HepG2 (cell line): Measurements from ENCODE around the gene MRNIP. TPM values are rescaled to one million over a fixed set of nuclear protein-coding genes. Genes with fewer than 3 reads are reported as not detected.
A peak's percentile ranks its signal among the peaks of the same experiment; 100 is the strongest.

Experiments
- ARID2 ChIP-seq: sonication (generic); formaldehyde crosslinking; IDR thresholded peaks from 2 replicates; pipeline ENCODE4 v1.8.1; 2022; ENCODE audit warnings: mild to moderate bottlenecking, missing genetic modification reagents, borderline replicate concordance
- BHLHE40 ChIP-seq: IDR thresholded peaks from 2 replicates; pipeline ENCODE4 v1.6.1; 2011; ENCODE audit warnings: low read length, improper control_type of control experiment
- CREM ChIP-seq, 2 experiments: sonication (generic) in 1 of 2; formaldehyde crosslinking in 1 of 2; IDR thresholded peaks; 2 replicates each; pipeline versions ENCODE4 v1.4.0 to v1.6.1; 2016 to 2020; ENCODE audit warnings: antibody characterized with exemption in 1 of 2, mild to moderate bottlenecking in 1 of 2, missing genetic modification reagents in 1 of 2
- NONO ChIP-seq, 2 experiments: fragments of 450-650 bp in 1 of 2; sonication (generic) in 1 of 2; formaldehyde crosslinking in 1 of 2; IDR thresholded peaks in 1 of 2; conservative IDR thresholded peaks in 1 of 2; 2 replicates each; pipeline versions ENCODE4 v1.6.1 to v1.8.0; 2017 to 2022; ENCODE audit warnings: mild to moderate bottlenecking in 1 of 2, missing genetic modification reagents in 1 of 2, moderate library complexity in 1 of 2
- SRSF4 ChIP-seq: fragments of 200-400 bp; formaldehyde crosslinking; IDR thresholded peaks from one replicate; pipeline ENCODE4 v1.6.1; 2018; ENCODE audit warnings: mild to moderate bottlenecking, low read depth, low read length, moderate library complexity; ENCODE audit not compliant: poor library complexity, severe bottlenecking
- ZC3H4 ChIP-seq: sonication (generic); formaldehyde crosslinking; IDR thresholded peaks from 2 replicates; pipeline ENCODE4 v1.4.0; 2020; ENCODE audit warnings: missing genetic modification reagents, borderline replicate concordance
- ZNF3 ChIP-seq: IDR thresholded peaks from 2 replicates; pipeline ENCODE4 v1.7.0; 2017; ENCODE audit warnings: inconsistent platforms
- ZNF451 ChIP-seq: sonication (generic); formaldehyde crosslinking; IDR thresholded peaks from 2 replicates; pipeline ENCODE4 v1.5.0; 2020; ENCODE audit warnings: mild to moderate bottlenecking, missing genetic modification reagents
- polyA plus RNA-seq, 8 experiments: library from polyadenylated mRNA; depleted of rRNA in 3 of 8; stranded (reverse) in 7 of 8; unstranded in 1 of 8; fragments of >200 nt; fragmentation: Illumina TruSeq in 4 of 8; extraction: Trizol in 4 of 8; gene quantifications; 2 replicates each; pipeline versions ENCODE4 v1.2.1 to v1.2.3, GENCODE V29; 2011 to 2016; ENCODE audit warnings: low read depth in 4 of 8, missing spikeins in 1 of 8, mixed read lengths in 1 of 8; ENCODE audit not compliant: insufficient read depth in 1 of 8
- total RNA-seq, 5 experiments: library from RNA; depleted of rRNA; stranded (reverse); fragments of >200 nt; fragmentation: Illumina TruSeq; extraction: Trizol; gene quantifications; 2 replicates each; pipeline ENCODE4 v1.2.3, GENCODE V29; 2016; ENCODE audit warnings: low read depth in 1 of 5
- TF ChIP-seq, protein P1 (sequence below): sonication (generic); formaldehyde crosslinking; conservative IDR thresholded peaks from 2 replicates; pipeline ENCODE4 v1.4.0; 2020; ENCODE audit warnings: missing genetic modification reagents
- TF ChIP-seq, protein P2 (sequence below): IDR thresholded peaks from 2 replicates; pipeline ENCODE4 v1.6.1; 2016; ENCODE audit warnings: missing biosample characterization, missing genetic modification reagents, low read depth
- TF ChIP-seq, protein P3 (sequence below): sonication (generic); formaldehyde crosslinking; IDR thresholded peaks from 2 replicates; pipeline ENCODE4 v1.5.0; 2020; ENCODE audit warnings: missing genetic modification reagents, mild to moderate bottlenecking, borderline replicate concordance
- TF ChIP-seq, protein P4 (sequence below): sonication (generic); formaldehyde crosslinking; conservative IDR thresholded peaks from 2 replicates; pipeline ENCODE4 v1.4.0; 2020; ENCODE audit warnings: missing genetic modification reagents
- TF ChIP-seq, protein P5 (sequence below): sonication (generic); formaldehyde crosslinking; IDR thresholded peaks from 2 replicates; pipeline ENCODE4 v1.9.0; 2021; ENCODE audit warnings: missing genetic modification reagents, borderline replicate concordance
- TF ChIP-seq, protein P6 (sequence below), 2 experiments: sonication (generic) in 1 of 2; formaldehyde crosslinking in 1 of 2; IDR thresholded peaks; 2 replicates each; pipeline versions ENCODE4 v1.4.0 to v1.6.1; 2018 to 2020; ENCODE audit warnings: missing genetic modification reagents in 2 of 2, borderline replicate concordance in 1 of 2, low read depth in 1 of 2, mild to moderate bottlenecking in 1 of 2, missing biosample characterization in 1 of 2

MRNIP gene
- total and polyA plus RNA-seq, 2 of the 13 experiments (the other 11 are each of a cell fraction or from before 2014, with no cell fraction given), result 15.5 to 34.1 TPM

DNA sequence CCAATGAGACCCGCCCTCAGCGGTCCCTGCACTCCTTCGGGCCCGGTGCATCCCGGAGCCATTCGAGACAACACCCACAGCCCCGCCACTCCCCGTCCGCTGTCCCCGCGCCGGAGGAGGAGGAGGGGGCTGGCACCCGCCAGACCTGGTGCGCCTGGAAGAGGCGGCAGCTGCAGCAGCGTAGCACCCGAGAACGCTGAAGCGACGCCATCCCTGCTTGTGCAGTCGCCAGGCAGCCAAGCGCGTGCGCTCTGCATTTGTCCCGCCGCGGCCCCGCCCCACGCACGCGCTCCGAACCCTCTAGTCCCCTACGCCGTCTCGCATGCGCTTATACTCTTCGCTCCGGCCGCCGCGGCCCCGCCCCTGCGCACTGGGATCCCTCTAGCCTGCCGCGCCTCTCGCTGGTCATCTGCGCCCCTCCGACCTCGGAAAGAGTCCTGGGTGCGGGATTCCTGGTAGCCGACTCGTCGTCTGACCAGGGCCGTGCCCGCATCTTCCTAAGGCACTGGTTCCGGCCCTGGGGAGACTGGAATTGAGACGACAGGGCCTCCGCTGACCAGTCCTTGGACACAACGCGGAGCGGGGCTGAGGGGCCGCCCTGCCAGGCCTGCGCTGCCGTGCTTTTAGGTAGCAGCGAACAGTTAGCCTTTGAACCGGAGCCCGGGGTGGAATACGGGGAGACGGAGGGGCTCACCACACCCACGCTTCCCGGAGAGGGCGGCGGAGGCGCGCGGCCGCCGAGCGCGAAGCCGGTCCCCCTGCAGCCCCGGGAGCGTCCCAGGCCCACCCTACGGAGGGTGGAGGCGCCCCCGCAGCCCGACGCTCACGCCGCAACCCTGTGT is at the start of gene MRNIP (continued):
- TF ChIP-seq, protein P1, sequence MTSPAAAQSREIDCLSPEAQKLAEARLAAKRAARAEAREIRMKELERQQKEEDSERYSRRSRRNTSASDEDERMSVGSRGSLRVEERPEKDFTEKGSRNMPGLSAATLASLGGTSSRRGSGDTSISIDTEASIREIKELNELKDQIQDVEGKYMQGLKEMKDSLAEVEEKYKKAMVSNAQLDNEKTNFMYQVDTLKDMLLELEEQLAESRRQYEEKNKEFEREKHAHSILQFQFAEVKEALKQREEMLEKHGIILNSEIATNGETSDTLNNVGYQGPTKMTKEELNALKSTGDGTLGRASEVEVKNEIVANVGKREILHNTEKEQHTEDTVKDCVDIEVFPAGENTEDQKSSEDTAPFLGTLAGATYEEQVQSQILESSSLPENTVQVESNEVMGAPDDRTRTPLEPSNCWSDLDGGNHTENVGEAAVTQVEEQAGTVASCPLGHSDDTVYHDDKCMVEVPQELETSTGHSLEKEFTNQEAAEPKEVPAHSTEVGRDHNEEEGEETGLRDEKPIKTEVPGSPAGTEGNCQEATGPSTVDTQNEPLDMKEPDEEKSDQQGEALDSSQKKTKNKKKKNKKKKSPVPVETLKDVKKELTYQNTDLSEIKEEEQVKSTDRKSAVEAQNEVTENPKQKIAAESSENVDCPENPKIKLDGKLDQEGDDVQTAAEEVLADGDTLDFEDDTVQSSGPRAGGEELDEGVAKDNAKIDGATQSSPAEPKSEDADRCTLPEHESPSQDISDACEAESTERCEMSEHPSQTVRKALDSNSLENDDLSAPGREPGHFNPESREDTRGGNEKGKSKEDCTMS (CRISPR knock-in tag), result no peak
- no peak for TF ChIP-seq ZNF3 (CRISPR knock-in tag)
- TF ChIP-seq ZC3H4, result no peak
- TF ChIP-seq CREM (IDR thresholded peaks at IDR 0.05), result no peak; the same call in none of the 2 replicates
- no peak for TF ChIP-seq CREM (CRISPR knock-in tag; IDR thresholded peaks at IDR 0.05)
- peak; percentile 65; the same call in 1 of the 2 replicates for TF ChIP-seq ZNF451 (CRISPR knock-in tag)
- no peak for TF ChIP-seq SRSF4
- TF ChIP-seq, protein P2, sequence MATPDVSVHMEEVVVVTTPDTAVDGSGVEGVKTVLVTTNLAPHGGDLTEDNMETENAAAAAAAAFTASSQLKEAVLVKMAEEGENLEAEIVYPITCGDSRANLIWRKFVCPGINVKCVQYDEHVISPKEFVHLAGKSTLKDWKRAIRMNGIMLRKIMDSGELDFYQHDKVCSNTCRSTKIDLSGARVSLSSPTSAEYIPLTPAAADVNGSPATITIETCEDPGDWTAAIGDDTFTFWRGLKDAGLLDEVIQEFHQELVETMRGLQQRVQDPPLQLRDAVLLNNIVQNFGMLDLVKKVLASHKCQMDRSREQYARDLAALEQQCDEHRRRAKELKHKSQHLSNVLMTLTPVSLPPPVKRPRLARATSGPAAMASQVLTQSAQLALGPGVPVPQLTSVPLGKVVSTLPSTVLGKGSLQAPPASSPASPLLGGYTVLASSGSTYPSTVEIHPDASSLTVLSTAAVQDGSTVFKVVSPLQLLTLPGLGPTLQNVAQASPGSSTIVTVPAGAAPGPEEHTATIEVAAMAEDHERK, result peak; percentile 85
- TF ChIP-seq, protein P3, sequence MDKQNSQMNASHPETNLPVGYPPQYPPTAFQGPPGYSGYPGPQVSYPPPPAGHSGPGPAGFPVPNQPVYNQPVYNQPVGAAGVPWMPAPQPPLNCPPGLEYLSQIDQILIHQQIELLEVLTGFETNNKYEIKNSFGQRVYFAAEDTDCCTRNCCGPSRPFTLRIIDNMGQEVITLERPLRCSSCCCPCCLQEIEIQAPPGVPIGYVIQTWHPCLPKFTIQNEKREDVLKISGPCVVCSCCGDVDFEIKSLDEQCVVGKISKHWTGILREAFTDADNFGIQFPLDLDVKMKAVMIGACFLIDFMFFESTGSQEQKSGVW (CRISPR knock-in tag), result no peak; the same call in 1 of the 2 replicates
- TF ChIP-seq, protein P4, sequence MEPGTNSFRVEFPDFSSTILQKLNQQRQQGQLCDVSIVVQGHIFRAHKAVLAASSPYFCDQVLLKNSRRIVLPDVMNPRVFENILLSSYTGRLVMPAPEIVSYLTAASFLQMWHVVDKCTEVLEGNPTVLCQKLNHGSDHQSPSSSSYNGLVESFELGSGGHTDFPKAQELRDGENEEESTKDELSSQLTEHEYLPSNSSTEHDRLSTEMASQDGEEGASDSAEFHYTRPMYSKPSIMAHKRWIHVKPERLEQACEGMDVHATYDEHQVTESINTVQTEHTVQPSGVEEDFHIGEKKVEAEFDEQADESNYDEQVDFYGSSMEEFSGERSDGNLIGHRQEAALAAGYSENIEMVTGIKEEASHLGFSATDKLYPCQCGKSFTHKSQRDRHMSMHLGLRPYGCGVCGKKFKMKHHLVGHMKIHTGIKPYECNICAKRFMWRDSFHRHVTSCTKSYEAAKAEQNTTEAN, result peak; percentile 57; the same call in 1 of the 2 replicates
- TF ChIP-seq BHLHE40, result peak; percentile 75
- TF ChIP-seq, protein P5, sequence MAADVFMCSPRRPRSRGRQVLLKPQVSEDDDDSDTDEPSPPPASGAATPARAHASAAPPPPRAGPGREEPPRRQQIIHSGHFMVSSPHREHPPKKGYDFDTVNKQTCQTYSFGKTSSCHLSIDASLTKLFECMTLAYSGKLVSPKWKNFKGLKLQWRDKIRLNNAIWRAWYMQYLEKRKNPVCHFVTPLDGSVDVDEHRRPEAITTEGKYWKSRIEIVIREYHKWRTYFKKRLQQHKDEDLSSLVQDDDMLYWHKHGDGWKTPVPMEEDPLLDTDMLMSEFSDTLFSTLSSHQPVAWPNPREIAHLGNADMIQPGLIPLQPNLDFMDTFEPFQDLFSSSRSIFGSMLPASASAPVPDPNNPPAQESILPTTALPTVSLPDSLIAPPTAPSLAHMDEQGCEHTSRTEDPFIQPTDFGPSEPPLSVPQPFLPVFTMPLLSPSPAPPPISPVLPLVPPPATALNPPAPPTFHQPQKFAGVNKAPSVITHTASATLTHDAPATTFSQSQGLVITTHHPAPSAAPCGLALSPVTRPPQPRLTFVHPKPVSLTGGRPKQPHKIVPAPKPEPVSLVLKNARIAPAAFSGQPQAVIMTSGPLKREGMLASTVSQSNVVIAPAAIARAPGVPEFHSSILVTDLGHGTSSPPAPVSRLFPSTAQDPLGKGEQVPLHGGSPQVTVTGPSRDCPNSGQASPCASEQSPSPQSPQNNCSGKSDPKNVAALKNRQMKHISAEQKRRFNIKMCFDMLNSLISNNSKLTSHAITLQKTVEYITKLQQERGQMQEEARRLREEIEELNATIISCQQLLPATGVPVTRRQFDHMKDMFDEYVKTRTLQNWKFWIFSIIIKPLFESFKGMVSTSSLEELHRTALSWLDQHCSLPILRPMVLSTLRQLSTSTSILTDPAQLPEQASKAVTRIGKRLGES, result peak; percentile 23; the same call in 1 of the 2 replicates
- no peak for TF ChIP-seq ARID2 (CRISPR knock-in tag)
- no peak for TF ChIP-seq NONO (IDR thresholded peaks at IDR 0.05)
- peak; percentile 86 for TF ChIP-seq NONO (CRISPR knock-in tag; conservative IDR thresholded peaks at IDR 0.05)
- TF ChIP-seq, protein P6, sequence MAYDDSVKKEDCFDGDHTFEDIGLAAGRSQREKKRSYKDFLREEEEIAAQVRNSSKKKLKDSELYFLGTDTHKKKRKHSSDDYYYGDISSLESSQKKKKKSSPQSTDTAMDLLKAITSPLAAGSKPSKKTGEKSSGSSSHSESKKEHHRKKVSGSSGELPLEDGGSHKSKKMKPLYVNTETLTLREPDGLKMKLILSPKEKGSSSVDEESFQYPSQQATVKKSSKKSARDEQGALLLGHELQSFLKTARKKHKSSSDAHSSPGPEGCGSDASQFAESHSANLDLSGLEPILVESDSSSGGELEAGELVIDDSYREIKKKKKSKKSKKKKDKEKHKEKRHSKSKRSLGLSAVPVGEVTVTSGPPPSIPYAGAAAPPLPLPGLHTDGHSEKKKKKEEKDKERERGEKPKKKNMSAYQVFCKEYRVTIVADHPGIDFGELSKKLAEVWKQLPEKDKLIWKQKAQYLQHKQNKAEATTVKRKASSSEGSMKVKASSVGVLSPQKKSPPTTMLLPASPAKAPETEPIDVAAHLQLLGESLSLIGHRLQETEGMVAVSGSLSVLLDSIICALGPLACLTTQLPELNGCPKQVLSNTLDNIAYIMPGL (CRISPR knock-in tag; IDR thresholded peaks at IDR 0.05; ENCODE audit: borderline replicate concordance in 1 of 2, low read depth in 1 of 2), result peak; percentile 90; a peak in 3 of 4 replicates
